Endometrium (tissue), 2 donors: ENCODE data around the gene GOLT1B.

Experiments
- FAIRE-seq: peaks from 2 replicates; lab custom pipeline; 2012; peaks lifted over from hg19 to GRCh38; lab: Jason Lieb, UNC
- donor health status: control.
- donor health status: control.

The GOLT1B gene

GRCh38 chr12:21566223-21566906 lies 64.8 kb downstream of the GOLT1B start:
- no peak for FAIRE-seq

- FAIRE-seq: no peak
Measured at GRCh38 chr12:21566907-21567394, 65.4 kb downstream of the GOLT1B start.
